ENCODE results near the gene GNAQ.
A peak's percentile ranks its signal among the peaks of the same experiment; 100 is the strongest.

The GNAQ gene

DNA sequence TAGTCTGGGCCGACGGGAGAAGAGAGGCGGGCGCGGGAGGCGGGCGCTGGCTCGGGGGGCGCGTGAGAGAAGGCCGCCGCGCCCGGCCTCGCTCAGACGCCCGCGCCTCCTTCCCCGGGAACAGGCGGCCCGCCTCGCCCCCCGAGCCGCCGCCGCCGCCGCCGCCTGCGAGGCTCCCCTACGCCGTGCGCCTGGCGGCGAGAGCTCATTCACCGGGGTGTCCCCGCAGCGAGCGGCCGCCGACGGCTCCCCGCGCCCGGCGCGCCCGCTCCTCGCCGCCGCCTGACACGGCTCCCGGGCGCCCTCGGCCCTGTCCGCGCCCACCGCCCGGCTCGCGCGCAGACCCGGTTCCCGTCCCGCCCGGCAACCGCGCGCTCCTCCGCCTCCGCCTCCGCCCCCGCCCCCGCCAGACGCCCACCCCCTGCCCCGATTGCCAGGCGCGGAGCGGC lies at the start of gene GNAQ:
Gene GNAQ, minus strand, starts transcription at position 368 of the 449 bp plus-strand sequence. CDS start 576 bp downstream, outside the sequence.
- no peak for DNase-seq (ENCODE audit: low read depth)
- peak within 1 kb of the TSS; percentile 77 for H3K4me3 ChIP-seq (replicated peaks; ENCODE audit: low read depth, low read length)
- TF ChIP-seq, protein P1, sequence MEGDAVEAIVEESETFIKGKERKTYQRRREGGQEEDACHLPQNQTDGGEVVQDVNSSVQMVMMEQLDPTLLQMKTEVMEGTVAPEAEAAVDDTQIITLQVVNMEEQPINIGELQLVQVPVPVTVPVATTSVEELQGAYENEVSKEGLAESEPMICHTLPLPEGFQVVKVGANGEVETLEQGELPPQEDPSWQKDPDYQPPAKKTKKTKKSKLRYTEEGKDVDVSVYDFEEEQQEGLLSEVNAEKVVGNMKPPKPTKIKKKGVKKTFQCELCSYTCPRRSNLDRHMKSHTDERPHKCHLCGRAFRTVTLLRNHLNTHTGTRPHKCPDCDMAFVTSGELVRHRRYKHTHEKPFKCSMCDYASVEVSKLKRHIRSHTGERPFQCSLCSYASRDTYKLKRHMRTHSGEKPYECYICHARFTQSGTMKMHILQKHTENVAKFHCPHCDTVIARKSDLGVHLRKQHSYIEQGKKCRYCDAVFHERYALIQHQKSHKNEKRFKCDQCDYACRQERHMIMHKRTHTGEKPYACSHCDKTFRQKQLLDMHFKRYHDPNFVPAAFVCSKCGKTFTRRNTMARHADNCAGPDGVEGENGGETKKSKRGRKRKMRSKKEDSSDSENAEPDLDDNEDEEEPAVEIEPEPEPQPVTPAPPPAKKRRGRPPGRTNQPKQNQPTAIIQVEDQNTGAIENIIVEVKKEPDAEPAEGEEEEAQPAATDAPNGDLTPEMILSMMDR (IDR thresholded peaks at IDR 0.05; ENCODE audit: low read length, missing control alignments) = no peak

DNA sequence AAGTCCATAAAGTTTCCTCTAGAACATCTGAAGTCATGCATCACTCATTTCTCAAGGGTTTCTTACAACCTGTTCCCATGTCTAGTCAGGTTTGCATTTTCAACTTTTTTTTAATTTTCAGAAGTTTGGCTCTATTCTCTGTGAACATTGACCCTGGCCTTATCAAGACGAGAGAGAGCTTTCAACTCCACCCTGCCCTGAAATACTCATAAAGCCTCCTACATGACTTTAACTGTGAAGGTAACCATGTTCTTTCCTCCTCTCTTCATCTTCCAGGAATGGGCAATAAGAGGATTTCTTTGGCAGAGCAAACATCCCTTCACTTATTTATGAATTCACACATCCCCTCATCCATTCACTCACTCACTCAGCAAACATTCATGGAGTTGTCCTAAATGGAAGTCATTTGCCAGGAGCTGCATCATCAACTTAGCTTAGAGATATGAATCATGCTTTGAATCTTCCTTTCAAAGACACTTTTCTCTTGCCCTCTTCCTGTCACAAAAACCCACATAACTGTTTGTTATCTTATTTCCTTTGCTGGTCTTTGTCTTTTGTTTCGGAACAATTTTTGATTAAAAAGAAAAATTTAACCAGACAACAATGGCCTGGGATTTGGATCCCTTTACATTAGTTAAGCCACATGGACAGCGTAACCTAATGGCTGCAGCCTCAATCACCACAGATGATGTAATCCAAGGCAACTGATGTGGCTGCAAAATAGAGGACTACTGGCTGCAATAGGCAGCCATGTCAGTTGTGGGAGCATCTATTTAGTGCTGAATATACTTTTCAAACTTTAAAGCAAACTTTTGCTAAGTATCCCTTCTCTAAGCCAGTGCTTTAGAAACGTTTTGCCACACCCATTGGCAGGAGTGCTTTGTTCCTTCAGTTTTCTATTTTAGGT lies 43.0 kb upstream of the GNAQ start:
- no peak overlapping the region for H3K4me3 ChIP-seq (replicated peaks; ENCODE audit: low read depth, low read length)
- TF ChIP-seq, protein P1 (IDR thresholded peaks at IDR 0.05; ENCODE audit: low read length, missing control alignments) = no peak
- DNase-seq (ENCODE audit: low read depth) = peak; percentile 21

DNA sequence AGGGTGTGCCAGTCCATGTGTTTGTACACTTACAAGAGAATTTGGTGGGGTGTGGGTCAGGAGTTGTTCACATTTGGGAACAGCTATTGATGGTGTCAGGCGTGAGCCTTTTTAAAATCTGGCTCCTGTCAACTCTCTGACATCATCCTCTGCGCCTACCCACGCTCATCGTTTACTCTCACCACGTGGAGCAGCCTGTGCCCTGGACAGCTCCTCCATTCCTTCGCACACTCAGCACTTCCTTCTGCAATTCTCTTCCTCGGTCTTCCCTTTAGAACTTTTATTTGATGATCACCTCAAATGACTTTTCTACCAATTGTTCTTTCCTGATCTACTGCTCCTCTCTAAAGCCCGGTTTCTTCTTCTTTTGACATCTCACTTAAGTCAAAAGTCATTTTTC lies 42.1 kb upstream of the GNAQ start:
- H3K4me3 ChIP-seq (replicated peaks; ENCODE audit: low read depth, low read length) = no peak overlapping the region
- DNase-seq (ENCODE audit: low read depth) = no peak
- TF ChIP-seq, protein P1 (IDR thresholded peaks at IDR 0.05; ENCODE audit: low read length, missing control alignments) = no peak

GRCh38 chr9:78072586-78073199 lies 41.1 kb upstream of the GNAQ start:
- TF ChIP-seq, protein P1 (IDR thresholded peaks at IDR 0.05; ENCODE audit: low read length, missing control alignments) = no peak
- no peak for DNase-seq (ENCODE audit: low read depth)
- no peak overlapping the region for H3K4me3 ChIP-seq (replicated peaks; ENCODE audit: low read depth, low read length)

DNA sequence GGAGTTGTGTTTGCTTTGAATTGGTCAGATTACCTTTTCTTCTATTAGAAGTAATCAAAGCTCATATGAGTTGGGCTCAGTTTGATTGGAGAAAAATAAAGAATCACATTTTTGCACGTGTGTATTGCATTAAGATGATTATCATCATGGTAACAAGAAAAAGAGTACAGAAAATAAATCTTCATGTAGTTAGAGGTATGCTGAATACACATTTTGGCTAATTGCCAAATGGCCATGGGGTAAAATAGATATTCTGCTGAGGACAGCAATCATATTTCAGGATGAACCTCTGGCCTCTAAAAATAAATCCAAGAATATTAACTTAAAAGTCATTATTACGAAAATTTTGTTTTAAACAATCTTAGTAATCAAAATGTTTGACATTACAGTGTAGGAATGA lies 38.9 kb upstream of the GNAQ start:
- H3K4me3 ChIP-seq (replicated peaks; ENCODE audit: low read depth, low read length) = no peak overlapping the region
- TF ChIP-seq, protein P1 (IDR thresholded peaks at IDR 0.05; ENCODE audit: low read length, missing control alignments) = no peak
- no peak for DNase-seq (ENCODE audit: low read depth)

- no peak overlapping the region for H3K4me3 ChIP-seq (replicated peaks; ENCODE audit: low read depth, low read length)
- TF ChIP-seq, protein P1 (IDR thresholded peaks at IDR 0.05; ENCODE audit: low read length, missing control alignments) = no peak
- DNase-seq (ENCODE audit: low read depth) = peak; percentile 18
Observed at GRCh38 chr9:78064075-78064474, 32.5 kb upstream of the GNAQ start.
